ENCODE results near the gene CHRNA10.

Gene CHRNA10

DNA sequence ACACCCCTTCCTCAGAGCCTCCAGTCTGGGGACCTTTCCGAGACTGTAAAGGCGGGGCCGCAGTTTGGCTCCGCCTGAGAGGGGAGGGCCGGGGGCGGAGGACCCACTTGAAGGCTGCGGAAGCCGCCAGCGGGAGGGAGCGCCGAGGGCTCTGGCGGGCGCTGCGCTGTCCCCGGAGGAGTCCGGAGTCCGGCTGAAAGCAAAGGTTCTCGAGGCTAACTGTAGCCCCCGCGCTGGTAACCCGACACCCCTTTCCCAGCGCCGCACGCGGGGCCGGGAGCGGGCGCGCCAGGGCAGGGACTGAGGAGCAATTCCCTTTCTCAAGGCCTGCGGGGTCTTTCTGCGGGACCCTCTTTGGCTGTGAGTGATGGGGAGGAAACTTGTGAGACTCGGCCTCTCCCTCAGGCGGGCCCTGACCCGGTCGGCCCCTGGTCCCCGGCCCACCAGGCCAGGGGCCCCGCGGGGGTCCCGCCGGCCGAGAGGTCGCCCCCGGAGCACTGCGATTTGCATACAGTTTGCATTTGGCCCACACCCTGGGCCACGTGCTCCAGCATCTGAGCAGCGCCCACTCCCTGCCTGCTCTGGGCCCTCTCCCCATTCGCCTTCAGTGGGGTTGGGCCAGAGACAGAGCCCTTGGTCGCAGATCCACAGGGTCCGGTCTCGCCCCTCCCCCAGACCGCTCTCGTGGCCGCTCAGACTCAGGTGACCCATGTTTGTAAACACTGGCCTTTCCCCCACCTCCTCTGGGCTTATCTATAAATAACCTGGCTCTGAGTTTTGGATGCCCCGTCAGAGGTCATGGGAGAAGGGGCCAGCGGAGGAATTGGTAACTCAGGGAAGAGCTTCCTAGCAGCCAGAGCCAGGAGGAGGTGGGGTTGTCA lies 28.9 kb downstream of the CHRNA10 start:
- Histone ChIP-seq H3K9me3 (ENCODE audit: low read depth, low read length) (no peaks in the 10 kb centered on the region), H3K4me3 (peak overlapping the region; percentile 80), H3K9ac (ENCODE audit: insufficient read length) (peak overlapping the region; percentile 47), H3K27ac (no peak overlapping the region), H3K36me3 (ENCODE audit: insufficient read depth, low read length) (no peaks in the 10 kb centered on the region)
- TF ChIP-seq POLR2AphosphoS5 (IDR thresholded peaks at IDR 0.05; ENCODE audit: borderline replicate concordance, low read depth, low read length) (no peak), FOXP2 (optimal IDR thresholded peaks at IDR 0.05; ENCODE audit: control extremely low read depth, extremely low read length, insufficient read depth) (no peak), EZH2 (IDR thresholded peaks at IDR 0.05) (no peak)
- DNase-seq (ENCODE audit: low read depth, low spot score), result no peak

GRCh38 chr11:3641701-3642070 lies 29.5 kb downstream of the CHRNA10 start, which contains the start of gene ART5:
Gene ART5 (minus strand): TSS chr11:3641992. CDS start chr11:3641862, 130 bp downstream.
- H3K4me3 ChIP-seq, result peak within 1 kb of the TSS; percentile 80
- no peak within 1 kb of the TSS for H3K27ac ChIP-seq
- H3K36me3 ChIP-seq (ENCODE audit: insufficient read depth, low read length), result no peaks in the 10 kb centered on the region
- DNase-seq (ENCODE audit: low read depth, low spot score), result no peak
- H3K9me3 ChIP-seq (ENCODE audit: low read depth, low read length), result no peaks in the 10 kb centered on the region
- H3K9ac ChIP-seq (ENCODE audit: insufficient read length), result peak within 1 kb of the TSS; percentile 47
- no peak for TF ChIP-seq EZH2 (IDR thresholded peaks at IDR 0.05)
- no peak for TF ChIP-seq POLR2AphosphoS5 (IDR thresholded peaks at IDR 0.05; ENCODE audit: borderline replicate concordance, low read depth, low read length)
- TF ChIP-seq FOXP2 (optimal IDR thresholded peaks at IDR 0.05; ENCODE audit: control extremely low read depth, extremely low read length, insufficient read depth), result no peak

DNA sequence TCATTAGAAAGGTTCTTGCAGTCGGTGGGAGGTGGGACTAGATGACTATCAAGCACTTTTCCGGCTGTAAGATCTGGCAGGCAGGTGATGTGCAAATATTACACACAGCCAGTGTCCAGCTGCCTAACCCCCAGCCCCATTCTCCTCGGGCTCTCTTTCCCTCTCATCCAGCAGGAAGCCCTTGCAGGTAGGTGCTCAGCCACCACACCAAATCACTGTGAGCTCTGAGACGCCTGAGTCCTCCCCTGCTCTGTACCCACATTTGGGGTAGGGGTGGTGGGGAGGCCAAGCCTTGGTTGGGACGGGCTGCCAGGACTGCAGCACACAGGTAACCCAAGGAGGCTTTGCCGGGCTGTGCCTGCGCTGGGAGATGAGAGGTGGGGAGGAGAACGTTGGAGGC lies 30.0 kb downstream of the CHRNA10 start:
- Histone ChIP-seq H3K36me3 (ENCODE audit: insufficient read depth, low read length) (no peaks in the 10 kb centered on the region), H3K9ac (ENCODE audit: insufficient read length) (no peak overlapping the region)

GRCh38 chr11:3639841-3640240 lies 31.3 kb downstream of the CHRNA10 start:
- H3K4me3 ChIP-seq, result no peak overlapping the region
- no peak for DNase-seq (ENCODE audit: low read depth, low spot score)

More for the DNA sequence above, 30.0 kb downstream of the CHRNA10 start:
- Histone ChIP-seq H3K27ac (no peak overlapping the region), H3K4me3 (no peak overlapping the region), H3K9me3 (ENCODE audit: low read depth, low read length) (no peaks in the 10 kb centered on the region)
- TF ChIP-seq FOXP2 (optimal IDR thresholded peaks at IDR 0.05; ENCODE audit: control extremely low read depth, extremely low read length, insufficient read depth) (no peak), POLR2AphosphoS5 (IDR thresholded peaks at IDR 0.05; ENCODE audit: borderline replicate concordance, low read depth, low read length) (no peak), EZH2 (IDR thresholded peaks at IDR 0.05) (no peak)
- DNase-seq (ENCODE audit: low read depth, low spot score), result no peak

DNA sequence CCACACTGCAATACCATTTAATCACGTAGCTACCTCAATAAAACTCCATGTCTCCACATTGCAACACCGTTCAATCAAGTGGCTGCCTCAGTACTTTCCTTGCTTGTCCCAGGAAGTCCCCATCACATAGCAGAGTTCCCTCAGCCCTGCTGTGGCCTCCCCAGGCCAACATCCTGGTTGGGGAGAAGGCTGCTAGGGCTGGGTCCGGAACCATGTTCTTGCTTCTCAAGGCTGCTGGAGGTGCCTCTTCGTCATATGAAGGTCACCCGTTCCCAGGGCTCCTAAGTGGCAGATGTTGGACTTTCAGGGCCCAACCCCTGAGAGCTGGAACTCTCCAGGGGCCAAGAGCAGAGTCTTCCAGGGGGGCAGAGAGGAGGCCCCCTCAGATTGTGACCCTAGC lies 32.7 kb downstream of the CHRNA10 start:
- Histone ChIP-seq H3K36me3 (ENCODE audit: insufficient read depth, low read length) (no peaks in the 10 kb centered on the region), H3K9me3 (ENCODE audit: low read depth, low read length) (no peaks in the 10 kb centered on the region), H3K9ac (ENCODE audit: insufficient read length) (no peak overlapping the region), H3K27ac (no peak overlapping the region), H3K4me3 (no peak overlapping the region)
- no peak for DNase-seq (ENCODE audit: low read depth, low spot score)
- TF ChIP-seq FOXP2 (optimal IDR thresholded peaks at IDR 0.05; ENCODE audit: control extremely low read depth, extremely low read length, insufficient read depth), result no peak
- TF ChIP-seq POLR2AphosphoS5 (IDR thresholded peaks at IDR 0.05; ENCODE audit: borderline replicate concordance, low read depth, low read length), result no peak
- TF ChIP-seq EZH2 (IDR thresholded peaks at IDR 0.05), result no peak

More at GRCh38 chr11:3639841-3640240, 31.3 kb downstream of the CHRNA10 start:
- H3K9ac ChIP-seq (ENCODE audit: insufficient read length), result no peak overlapping the region
- no peaks in the 10 kb centered on the region for H3K9me3 ChIP-seq (ENCODE audit: low read depth, low read length)
- no peaks in the 10 kb centered on the region for H3K36me3 ChIP-seq (ENCODE audit: insufficient read depth, low read length)
- no peak overlapping the region for H3K27ac ChIP-seq
- TF ChIP-seq EZH2 (IDR thresholded peaks at IDR 0.05) (no peak), FOXP2 (optimal IDR thresholded peaks at IDR 0.05; ENCODE audit: control extremely low read depth, extremely low read length, insufficient read depth) (no peak), POLR2AphosphoS5 (IDR thresholded peaks at IDR 0.05; ENCODE audit: borderline replicate concordance, low read depth, low read length) (no peak)

DNA sequence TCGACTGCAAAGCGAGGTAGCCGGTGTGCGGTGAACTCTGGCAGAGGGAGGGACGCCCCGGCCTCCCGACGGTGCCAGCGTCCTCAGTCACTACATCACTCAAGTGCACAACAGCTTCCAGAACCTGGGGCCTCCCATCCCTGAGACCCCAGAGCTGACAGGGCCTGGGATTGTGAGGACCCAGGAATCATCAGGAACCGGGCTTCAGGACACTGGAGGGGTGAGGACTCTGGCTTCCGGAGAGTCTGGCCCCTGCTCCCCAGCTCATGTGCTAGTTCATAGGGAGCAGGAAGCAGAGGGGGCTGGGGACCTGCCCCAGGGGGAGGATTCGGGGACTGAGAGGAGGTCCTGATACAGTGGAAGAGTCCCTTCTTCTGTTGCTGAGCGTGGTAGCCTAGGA lies 34.0 kb downstream of the CHRNA10 start:
- no peak overlapping the region for H3K4me3 ChIP-seq
- H3K9ac ChIP-seq (ENCODE audit: insufficient read length), result no peak overlapping the region
- no peaks in the 10 kb centered on the region for H3K9me3 ChIP-seq (ENCODE audit: low read depth, low read length)
- TF ChIP-seq FOXP2 (optimal IDR thresholded peaks at IDR 0.05; ENCODE audit: control extremely low read depth, extremely low read length, insufficient read depth) (no peak), POLR2AphosphoS5 (IDR thresholded peaks at IDR 0.05; ENCODE audit: borderline replicate concordance, low read depth, low read length) (no peak), EZH2 (IDR thresholded peaks at IDR 0.05) (no peak)
- no peak for DNase-seq (ENCODE audit: low read depth, low spot score)
- no peaks in the 10 kb centered on the region for H3K36me3 ChIP-seq (ENCODE audit: insufficient read depth, low read length)
- H3K27ac ChIP-seq, result no peak overlapping the region

DNA sequence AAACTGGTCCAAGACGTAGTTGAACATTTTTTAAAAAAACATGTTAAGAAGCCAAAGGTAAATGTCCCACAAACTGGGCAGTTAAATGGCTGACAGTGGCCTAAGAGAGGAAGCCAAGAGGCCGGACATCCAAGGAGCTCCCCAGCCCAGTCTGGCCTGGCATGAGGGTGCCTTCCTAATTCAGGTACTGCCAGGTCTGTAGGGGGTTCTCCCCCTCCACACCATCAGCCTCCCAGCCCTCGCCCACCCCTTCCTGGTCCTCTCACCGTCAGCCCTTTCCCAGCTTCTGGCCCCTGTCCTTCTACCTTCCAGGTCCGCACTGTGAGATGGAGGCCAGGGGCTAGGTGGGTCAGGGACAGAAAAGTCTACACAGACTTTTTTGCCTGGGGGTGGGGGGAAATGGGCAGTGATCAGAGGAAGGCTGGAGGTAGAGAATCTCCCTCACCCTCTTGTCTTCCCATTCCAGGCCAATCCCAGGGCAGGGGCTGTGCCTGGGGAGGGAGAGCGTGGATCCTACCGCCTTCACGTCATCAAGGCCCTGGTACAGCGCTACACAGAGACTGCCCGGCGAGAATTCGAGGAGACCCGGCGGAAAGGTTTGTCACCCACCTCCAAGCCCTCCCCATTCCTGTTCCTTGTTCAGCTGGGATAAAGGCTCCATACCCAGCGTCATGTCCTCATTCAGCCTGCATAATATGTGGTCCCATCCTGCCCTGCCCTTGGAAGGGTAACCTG lies 35.4 kb downstream of the CHRNA10 start:
- no peak overlapping the region for H3K27ac ChIP-seq
- H3K9ac ChIP-seq (ENCODE audit: insufficient read length), result no peak overlapping the region
- H3K36me3 ChIP-seq (ENCODE audit: insufficient read depth, low read length), result no peaks in the 10 kb centered on the region
- H3K9me3 ChIP-seq (ENCODE audit: low read depth, low read length), result no peaks in the 10 kb centered on the region
- TF ChIP-seq POLR2AphosphoS5 (IDR thresholded peaks at IDR 0.05; ENCODE audit: borderline replicate concordance, low read depth, low read length) (no peak), FOXP2 (optimal IDR thresholded peaks at IDR 0.05; ENCODE audit: control extremely low read depth, extremely low read length, insufficient read depth) (no peak), EZH2 (IDR thresholded peaks at IDR 0.05) (no peak)
- no peak for DNase-seq (ENCODE audit: low read depth, low spot score)
- H3K4me3 ChIP-seq, result no peak overlapping the region

DNA sequence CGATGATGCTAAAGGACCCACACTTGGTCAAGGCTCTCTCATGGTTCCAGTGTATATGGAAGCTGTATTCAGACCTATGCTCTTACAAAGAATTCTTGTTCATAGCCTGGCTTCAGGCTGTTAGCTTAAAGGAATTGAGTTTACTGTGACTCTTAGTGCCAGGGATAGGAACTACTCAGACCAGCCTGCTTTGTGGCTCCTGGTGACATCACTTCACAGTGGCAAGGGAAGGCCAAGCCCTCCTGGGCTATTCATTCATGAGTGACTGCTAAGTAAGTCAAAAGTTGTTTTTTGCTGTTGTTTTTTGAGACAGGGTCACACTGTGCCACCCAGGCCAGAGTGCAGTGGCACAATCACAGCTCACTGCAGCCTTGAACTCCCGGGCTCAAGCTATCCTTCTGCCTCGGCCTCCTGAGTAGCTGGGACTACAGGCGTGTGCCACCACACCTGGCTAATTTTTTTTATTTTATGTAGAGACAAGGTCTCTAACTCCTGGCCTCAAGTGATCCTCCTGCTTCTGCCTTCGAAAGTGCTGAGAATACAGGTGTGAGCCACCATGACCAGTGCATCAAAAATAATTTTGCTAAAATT lies 39.0 kb downstream of the CHRNA10 start:
- TF ChIP-seq POLR2AphosphoS5 (IDR thresholded peaks at IDR 0.05; ENCODE audit: borderline replicate concordance, low read depth, low read length) (no peak), EZH2 (IDR thresholded peaks at IDR 0.05) (no peak)
- Histone ChIP-seq H3K9me3 (ENCODE audit: low read depth, low read length) (no peaks in the 10 kb centered on the region), H3K36me3 (ENCODE audit: insufficient read depth, low read length) (no peaks in the 10 kb centered on the region), H3K27ac (no peak overlapping the region), H3K9ac (ENCODE audit: insufficient read length) (no peak overlapping the region), H3K4me3 (no peak overlapping the region)
- DNase-seq (ENCODE audit: low read depth, low spot score), result no peak

Measured in SK-N-MC (cell line).